Right lobe of liver (tissue), 4 donors: ENCODE data around the gene DAGLA.

Experiments used
- CTCF ChIP-seq, 4 donors: fragments of 200-600 bp in 3 of 4; fragments of 450-650 bp in 1 of 4; IDR thresholded peaks; one replicate each; pipeline versions ENCODE4 v1.5.1 to v1.8.0; 2016 to 2022; ENCODE audit warnings: antibody characterized with exemption in 4 of 4, mild to moderate bottlenecking in 2 of 4
- POLR2A ChIP-seq: fragments of 450-650 bp; IDR thresholded peaks from one replicate; pipeline ENCODE4 v1.6.1; 2017; ENCODE audit warnings: antibody characterized with exemption, mild to moderate bottlenecking
- donor health status: DM: no; HTN: no; CAD: no.
- donor health status: DM: no; HTN: no; CAD: no.
- donor health status: DM: no; HTN: yes; CAD: no.

DNA sequence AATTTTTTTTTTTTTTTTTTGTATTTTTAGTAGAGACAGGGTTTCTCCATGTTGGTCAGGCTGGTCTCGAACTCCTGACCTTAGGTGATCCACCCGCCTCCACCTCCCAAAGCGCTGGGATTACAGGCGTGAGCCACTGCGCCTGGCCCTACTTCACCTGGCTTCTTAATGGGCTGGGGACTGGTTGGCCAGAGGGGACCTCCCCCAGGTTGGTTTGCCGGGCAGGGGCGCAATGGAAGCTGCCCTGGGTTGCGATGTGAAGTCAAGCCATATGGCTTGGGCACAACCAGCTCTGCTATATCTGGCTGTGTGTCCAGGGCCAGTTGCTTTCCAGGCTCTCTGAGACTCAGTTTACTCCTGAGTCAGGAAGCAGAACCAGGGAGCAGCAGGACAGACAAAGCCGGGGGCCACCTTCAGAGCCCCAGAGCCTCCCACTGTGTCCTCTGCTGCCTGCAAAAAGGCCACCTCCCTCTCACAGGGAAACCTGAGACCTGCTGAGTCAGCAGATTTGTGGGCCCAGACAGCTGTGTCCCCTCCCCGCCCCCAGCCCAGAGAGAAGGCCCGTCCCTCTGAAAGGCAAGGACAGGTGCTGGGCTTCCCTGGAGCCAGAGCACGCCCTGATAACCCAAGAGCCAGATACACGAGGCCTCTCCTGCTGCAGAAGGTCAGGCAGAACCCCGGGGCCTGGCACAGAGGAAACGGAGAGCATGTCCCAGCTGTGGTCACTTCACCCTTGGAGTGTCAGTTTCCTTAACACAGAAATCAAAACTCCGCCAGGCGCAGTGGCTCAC lies 29.2 kb upstream of the DAGLA start:
- no peak for TF ChIP-seq CTCF (IDR thresholded peaks at IDR 0.05)
- no peak for TF ChIP-seq POLR2A
